HG02763 (cell line): Measurements from ENCODE around the gene ATP2A3.

Source experiments
- ATAC-seq: cut with Tn5 transposase; IDR thresholded peaks from one replicate; pipeline ENCODE4 v1.9.1; 2021; ENCODE audit warnings: mild to moderate bottlenecking, moderate library complexity; ENCODE audit not compliant: unreplicated experiment

The ATP2A3 gene

GRCh38 chr17:3914312-3914670 is 49.9 kb downstream of the ATP2A3 start:
- ATAC-seq, result no peak

- peak; percentile 46 for ATAC-seq
Measured at GRCh38 chr17:3913531-3914311, 50.5 kb downstream of the ATP2A3 start.

GRCh38 chr17:3912827-3913226 is 51.4 kb downstream of the ATP2A3 start:
- no peak for ATAC-seq

- ATAC-seq, result peak; percentile 68
Measured at GRCh38 chr17:3911271-3912053, 52.8 kb downstream of the ATP2A3 start.

GRCh38 chr17:3910420-3911270 is 53.6 kb downstream of the ATP2A3 start:
- ATAC-seq, result no peak

- no peak for ATAC-seq
Measured at GRCh38 chr17:3909257-3909656, 55.0 kb downstream of the ATP2A3 start.

GRCh38 chr17:3907483-3908216 is 56.6 kb downstream of the ATP2A3 start:
- no peak for ATAC-seq

- no peak for ATAC-seq
Measured at GRCh38 chr17:3906881-3907280, 57.4 kb downstream of the ATP2A3 start.

- no peak for ATAC-seq
Measured at GRCh38 chr17:3905017-3905520, 59.2 kb downstream of the ATP2A3 start.

GRCh38 chr17:3904501-3904900 is 59.7 kb downstream of the ATP2A3 start:
- ATAC-seq, result no peak

GRCh38 chr17:3903881-3904290 is 60.4 kb downstream of the ATP2A3 start:
- no peak for ATAC-seq

- ATAC-seq, result no peak
Measured at GRCh38 chr17:3903051-3903825, 61.0 kb downstream of the ATP2A3 start.

GRCh38 chr17:3900646-3901045 is 63.6 kb downstream of the ATP2A3 start:
- ATAC-seq, result no peak

- ATAC-seq, result no peak
Measured at GRCh38 chr17:3897731-3898130, 66.5 kb downstream of the ATP2A3 start.

GRCh38 chr17:3896968-3897235 is 67.3 kb downstream of the ATP2A3 start:
- no peak for ATAC-seq

GRCh38 chr17:3896108-3896967 is 67.9 kb downstream of the ATP2A3 start:
- ATAC-seq, result no peak

GRCh38 chr17:3895354-3895753 is 68.9 kb downstream of the ATP2A3 start:
- no peak for ATAC-seq

- ATAC-seq, result no peak
Measured at GRCh38 chr17:3894911-3895343, 69.3 kb downstream of the ATP2A3 start.

GRCh38 chr17:3894188-3894587 is 70.0 kb downstream of the ATP2A3 start:
- ATAC-seq, result no peak
